ENCODE measurements around the gene CACNA1H. TPM values are rescaled to one million over a fixed set of nuclear protein-coding genes. Genes with fewer than 3 reads are reported as not detected.

The CACNA1H gene
- total and polyA plus RNA-seq, 2 of the 4 experiments (the other 2 are of a cell fraction), result 1.6 to 5.8 TPM

DNA sequence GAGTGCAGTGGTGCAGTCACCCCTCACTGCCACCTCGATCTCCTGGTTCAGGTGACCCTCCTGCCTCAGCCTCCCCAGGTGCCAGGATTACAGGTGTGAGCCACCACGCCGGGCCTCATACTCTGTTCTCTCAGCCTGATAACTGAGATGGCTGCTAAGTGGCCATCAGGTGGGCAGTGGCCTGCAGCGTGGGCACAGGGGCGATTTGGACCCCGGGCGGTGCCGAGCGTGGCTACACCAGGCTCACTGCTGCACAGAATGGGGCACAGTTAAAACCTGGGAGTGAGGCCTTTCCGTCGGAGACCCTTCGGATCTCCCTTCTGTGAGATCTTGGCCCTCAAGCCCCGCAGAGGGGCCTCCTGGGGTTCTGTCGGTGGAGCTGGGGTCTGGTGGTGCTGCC lies 11.5 kb downstream of the CACNA1H start:
- Histone ChIP-seq H3K9me3 (ENCODE audit: control insufficient read depth, insufficient read depth, low read length) (no peaks in the 10 kb centered on the region), H3K4me1 (ENCODE audit: control insufficient read depth, insufficient read depth, low read length) (peaks cover 11% of the 10 kb centered on the region; the same call in 1 of the 2 replicates), H4K5ac (ENCODE audit: low read depth, low read length) (no peak overlapping the region), H3K79me1 (ENCODE audit: low read depth in 1 of 2, low read length in 2 of 2) (no peaks in the 10 kb centered on the region), H2BK120ac (ENCODE audit: low read depth, low read length) (no peak overlapping the region), H3K4me2 (ENCODE audit: low read depth, low read length) (no peak overlapping the region), H2BK15ac (ENCODE audit: low read depth, low read length) (no peak overlapping the region), H3K4ac (ENCODE audit: low read depth, low read length) (no peak overlapping the region), H2BK20ac (ENCODE audit: low read depth, low read length) (no peak overlapping the region), H2AFZ (replicated peaks; ENCODE audit: low read length, poor library complexity) (no peak overlapping the region), H3K4me3 (ENCODE audit: insufficient read depth, low read depth, low read length) (no peak overlapping the region), H3K36me3 (ENCODE audit: control insufficient read depth, insufficient read depth, low read length) (no peaks in the 10 kb centered on the region), H3K27ac (ENCODE audit: insufficient read depth, low read length) (no peak overlapping the region), H3K14ac (replicated peaks; ENCODE audit: low read depth, low read length) (no peak overlapping the region), H2AK9ac (replicated peaks; ENCODE audit: low read depth, low read length, poor library complexity) (no peak overlapping the region), H2BK5ac (ENCODE audit: low read depth, low read length, poor library complexity, severe bottlenecking) (no peak overlapping the region), H3K9ac (ENCODE audit: low read depth, low read length) (no peak overlapping the region), H3K23ac (ENCODE audit: low read depth, low read length) (no peak overlapping the region), H2AK5ac (ENCODE audit: low read depth, low read length) (no peak overlapping the region), H4K20me1 (ENCODE audit: insufficient read depth, low read length) (peaks cover 15% of the 10 kb centered on the region), H3K27me3 (ENCODE audit: control insufficient read depth, insufficient read depth, low read length) (peaks cover 11% of the 10 kb centered on the region; the same call in 1 of the 2 replicates), H3K9me1 (ENCODE audit: insufficient read depth, low read length) (no peaks in the 10 kb centered on the region), H3K18ac (ENCODE audit: low read depth, low read length) (no peak overlapping the region), H4K91ac (ENCODE audit: insufficient read depth, low read depth, low read length) (no peak overlapping the region), H4K8ac (ENCODE audit: low read depth in 2 of 2, low read length in 2 of 2) (no peak overlapping the region), H3K56ac (ENCODE audit: extremely low read depth, insufficient read depth, low read length) (no peak overlapping the region)
- TF ChIP-seq CHD1 (IDR thresholded peaks at IDR 0.05; ENCODE audit: low read depth, low read length) (no peak), BHLHE40 (IDR thresholded peaks at IDR 0.05; ENCODE audit: low read depth, low read length) (no peak), MAFK (IDR thresholded peaks at IDR 0.05; ENCODE audit: low read depth, low read length) (no peak), RAD21 (IDR thresholded peaks at IDR 0.05; ENCODE audit: low read length) (no peak), RFX5 (IDR thresholded peaks at IDR 0.05; ENCODE audit: low read depth, low read length) (no peak), NFE2L2 (IDR thresholded peaks at IDR 0.05; ENCODE audit: low read depth, low read length) (no peak)
- TF ChIP-seq, protein P1, sequence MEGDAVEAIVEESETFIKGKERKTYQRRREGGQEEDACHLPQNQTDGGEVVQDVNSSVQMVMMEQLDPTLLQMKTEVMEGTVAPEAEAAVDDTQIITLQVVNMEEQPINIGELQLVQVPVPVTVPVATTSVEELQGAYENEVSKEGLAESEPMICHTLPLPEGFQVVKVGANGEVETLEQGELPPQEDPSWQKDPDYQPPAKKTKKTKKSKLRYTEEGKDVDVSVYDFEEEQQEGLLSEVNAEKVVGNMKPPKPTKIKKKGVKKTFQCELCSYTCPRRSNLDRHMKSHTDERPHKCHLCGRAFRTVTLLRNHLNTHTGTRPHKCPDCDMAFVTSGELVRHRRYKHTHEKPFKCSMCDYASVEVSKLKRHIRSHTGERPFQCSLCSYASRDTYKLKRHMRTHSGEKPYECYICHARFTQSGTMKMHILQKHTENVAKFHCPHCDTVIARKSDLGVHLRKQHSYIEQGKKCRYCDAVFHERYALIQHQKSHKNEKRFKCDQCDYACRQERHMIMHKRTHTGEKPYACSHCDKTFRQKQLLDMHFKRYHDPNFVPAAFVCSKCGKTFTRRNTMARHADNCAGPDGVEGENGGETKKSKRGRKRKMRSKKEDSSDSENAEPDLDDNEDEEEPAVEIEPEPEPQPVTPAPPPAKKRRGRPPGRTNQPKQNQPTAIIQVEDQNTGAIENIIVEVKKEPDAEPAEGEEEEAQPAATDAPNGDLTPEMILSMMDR (conservative IDR thresholded peaks at IDR 0.05; ENCODE audit: low read depth, low read length), result no peak
- DNase-seq, result no peak
- no peak for ATAC-seq (ENCODE audit: low read depth)
- 94% methylated on average over 2 of the region's 14 CpGs; no CpG with 5 or more reads in 1 of the 2 experiments for WGBS, 2 experiments (ENCODE audit: extremely low coverage in 2 of 2, insufficient read length in 1 of 2)
- in situ Hi-C loops (cut with MboI; ENCODE audit: low sequenced_read_pairs) (no loop called here), dilution Hi-C loops (cut with HindIII; ENCODE audit: low sequenced_read_pairs, unreplicated experiment) (no loop called here), intact Hi-C loops (cut with micrococcal nuclease) (no loop called here)
- CTCF ChIA-PET, result no interaction called here
- BruUV-seq (replicated peaks), result no TSS peak
- POLR2A ChIA-PET (ENCODE audit: unreplicated experiment), result no interaction called here
